GM08714 (cell line): ENCODE results near the gene NGEF.
A peak's percentile ranks its signal among the peaks of the same experiment; 100 is the strongest.
"Not testable (repeated sequence)": the region's sequence is repeated elsewhere in the genome, so short reads cannot be mapped to it uniquely, and the experiment has no call there.

Source experiments
- H3K4me3 ChIP-seq: fragments of 200-500 bp; sonication (Bioruptor generic); 2 replicates; pipeline ENCODE4 v1.5.1; 2014; ENCODE audit warnings: mild to moderate bottlenecking, low read length, inconsistent platforms
- ZNF274 ChIP-seq: IDR thresholded peaks from 2 replicates; pipeline ENCODE4 v1.6.1; 2012; ENCODE audit warnings: mild to moderate bottlenecking, low read depth, low read length

Gene NGEF, protein sequence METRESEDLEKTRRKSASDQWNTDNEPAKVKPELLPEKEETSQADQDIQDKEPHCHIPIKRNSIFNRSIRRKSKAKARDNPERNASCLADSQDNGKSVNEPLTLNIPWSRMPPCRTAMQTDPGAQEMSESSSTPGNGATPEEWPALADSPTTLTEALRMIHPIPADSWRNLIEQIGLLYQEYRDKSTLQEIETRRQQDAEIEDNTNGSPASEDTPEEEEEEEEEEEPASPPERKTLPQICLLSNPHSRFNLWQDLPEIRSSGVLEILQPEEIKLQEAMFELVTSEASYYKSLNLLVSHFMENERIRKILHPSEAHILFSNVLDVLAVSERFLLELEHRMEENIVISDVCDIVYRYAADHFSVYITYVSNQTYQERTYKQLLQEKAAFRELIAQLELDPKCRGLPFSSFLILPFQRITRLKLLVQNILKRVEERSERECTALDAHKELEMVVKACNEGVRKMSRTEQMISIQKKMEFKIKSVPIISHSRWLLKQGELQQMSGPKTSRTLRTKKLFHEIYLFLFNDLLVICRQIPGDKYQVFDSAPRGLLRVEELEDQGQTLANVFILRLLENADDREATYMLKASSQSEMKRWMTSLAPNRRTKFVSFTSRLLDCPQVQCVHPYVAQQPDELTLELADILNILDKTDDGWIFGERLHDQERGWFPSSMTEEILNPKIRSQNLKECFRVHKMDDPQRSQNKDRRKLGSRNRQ

DNA sequence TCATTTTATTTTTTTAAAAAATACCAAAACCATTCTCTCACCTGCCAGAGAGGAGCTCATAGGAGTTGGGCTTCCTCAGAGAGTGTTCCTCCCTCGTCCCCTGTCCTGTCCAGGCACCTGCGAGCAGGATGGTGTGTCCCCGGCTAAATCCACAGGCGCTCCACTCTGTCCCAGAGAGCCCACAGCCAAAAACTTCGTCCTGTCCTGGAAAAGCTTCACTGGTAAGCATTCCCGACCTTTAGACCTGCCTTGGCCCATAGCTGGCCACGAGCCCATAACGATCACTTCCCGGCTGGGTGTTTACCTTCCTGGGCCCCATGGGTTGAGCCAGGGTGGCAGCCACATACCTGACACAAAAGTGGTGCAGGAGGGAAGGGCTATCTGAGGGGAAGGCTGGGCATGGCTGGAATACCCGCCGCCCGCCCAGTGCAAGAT lies at the start of gene NGEF:
TSS of gene NGEF (minus strand) at position 230 of the 435 bp plus-strand sequence. CDS start 38,366 bp downstream, outside the sequence.
- no peak for TF ChIP-seq ZNF274
- no peak within 1 kb of the TSS for H3K4me3 ChIP-seq

DNA sequence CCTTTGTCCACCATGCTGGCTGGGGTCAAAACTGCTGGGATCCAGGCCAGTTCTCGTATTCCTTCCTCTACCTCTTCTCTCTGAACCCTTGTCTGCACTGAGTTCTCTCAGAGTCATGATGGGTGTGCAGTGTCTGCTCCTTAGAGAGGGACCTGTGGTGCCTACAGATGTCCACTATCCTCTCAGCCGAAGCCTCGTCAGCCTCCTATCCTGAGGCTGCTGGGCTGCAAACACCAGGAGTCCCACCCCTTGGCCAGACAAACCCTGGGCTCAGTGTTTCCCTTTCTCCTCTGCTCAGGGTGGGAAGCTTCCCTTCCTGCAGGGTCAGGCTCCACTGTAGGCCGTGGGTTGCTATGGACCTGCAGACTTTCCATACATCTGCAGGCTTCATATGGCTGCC lies 49.4 kb upstream of the NGEF start:
- TF ChIP-seq ZNF274 = no peak
- H3K4me3 ChIP-seq = peak overlapping the region; percentile 73

DNA sequence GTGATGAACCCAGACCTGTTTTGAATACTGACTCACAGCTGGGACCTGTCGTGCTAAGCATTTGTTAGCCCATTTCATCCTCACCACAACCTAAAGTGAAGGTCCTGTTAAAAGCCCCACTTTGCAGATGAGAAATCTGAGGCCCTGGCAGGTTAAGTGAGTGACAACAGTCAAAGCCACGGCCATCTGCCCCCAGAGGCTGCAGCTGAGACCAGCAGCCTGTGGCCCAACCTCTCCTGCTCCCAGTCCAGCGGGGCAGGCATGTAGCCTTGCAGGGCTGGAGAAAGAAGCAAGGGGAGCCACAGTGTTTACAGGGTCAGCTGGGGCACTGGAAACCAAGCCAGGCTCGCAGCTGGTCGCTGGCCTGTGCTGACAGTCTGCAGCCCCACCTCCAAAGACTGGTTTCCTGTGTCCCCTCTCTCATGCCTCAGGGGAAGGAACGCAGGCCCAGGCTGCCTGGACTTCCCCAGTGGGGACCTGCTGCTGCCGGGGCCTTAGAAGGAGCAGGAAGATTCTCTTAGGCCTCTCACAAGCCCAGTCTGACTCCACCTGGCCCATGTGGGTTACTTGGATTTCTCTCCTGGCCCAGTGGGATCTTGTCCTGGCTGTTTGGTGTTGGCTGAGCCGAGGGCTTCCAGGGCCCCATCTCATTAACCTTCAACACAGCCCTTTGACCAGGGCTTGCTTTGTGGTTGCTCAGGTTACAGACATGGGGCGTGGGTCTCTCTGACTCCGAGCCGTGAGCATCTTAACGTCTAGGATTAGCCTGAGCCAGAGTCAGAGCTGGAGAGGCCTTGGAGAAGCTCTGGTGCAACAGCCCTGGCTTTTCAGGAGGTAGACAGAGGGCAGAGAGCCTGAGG lies 48.8 kb upstream of the NGEF start:
- peak overlapping the region; percentile 73 for H3K4me3 ChIP-seq
- no peak for TF ChIP-seq ZNF274

DNA sequence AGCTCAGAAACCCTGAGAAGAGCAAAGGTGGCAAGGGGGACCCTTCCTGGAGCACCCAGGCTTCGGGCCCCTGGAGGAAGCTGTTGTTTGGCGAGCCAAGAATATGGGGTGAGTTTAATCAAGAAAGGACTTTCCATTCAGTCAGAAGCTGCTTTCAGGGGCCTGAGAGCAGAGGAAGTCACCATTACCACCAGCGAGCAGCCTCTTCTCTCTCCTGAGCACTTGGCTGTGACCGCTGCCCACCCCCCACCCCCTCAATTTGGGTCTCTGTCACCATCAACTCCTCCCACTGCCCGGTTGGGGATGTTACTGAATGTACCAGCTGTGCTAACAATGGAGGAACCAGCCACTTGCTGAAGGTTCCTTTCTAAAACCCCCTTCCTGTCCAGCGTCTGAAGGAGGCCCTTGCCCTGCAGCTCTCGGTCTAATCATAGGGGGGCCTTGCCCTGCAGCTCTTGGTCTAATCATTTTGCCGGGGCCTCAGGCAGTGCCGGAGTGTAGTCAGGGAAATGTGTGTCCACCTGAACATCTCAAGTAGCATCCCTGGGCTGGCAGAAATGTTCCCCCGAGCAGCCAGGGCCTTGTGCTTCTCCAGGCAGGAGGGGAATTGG lies 48.0 kb upstream of the NGEF start:
- H3K4me3 ChIP-seq = peak overlapping the region; percentile 73
- no peak for TF ChIP-seq ZNF274

DNA sequence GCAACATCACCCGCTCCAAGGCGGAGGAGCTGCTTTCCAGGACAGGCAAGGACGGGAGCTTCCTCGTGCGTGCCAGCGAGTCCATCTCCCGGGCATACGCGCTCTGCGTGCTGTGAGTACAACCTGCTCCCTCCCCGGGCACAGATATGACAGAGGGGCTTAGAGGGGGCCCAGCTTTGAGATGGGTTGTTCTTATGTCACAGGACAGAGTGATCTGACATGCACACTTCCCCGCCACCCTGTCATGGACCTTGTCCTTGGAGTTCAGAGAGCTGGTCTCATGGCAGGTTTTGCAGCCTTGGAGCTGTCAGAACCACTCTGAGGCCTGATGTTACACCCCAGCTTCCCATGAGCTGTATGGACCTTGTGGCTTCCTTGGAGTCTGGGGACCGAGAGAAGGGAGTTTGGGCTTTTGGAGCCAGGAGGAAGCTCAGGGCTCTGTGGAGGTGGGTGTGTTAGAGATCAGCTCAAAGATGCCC lies 47.5 kb upstream of the NGEF start:
- peak overlapping the region; percentile 73 for H3K4me3 ChIP-seq
- no peak for TF ChIP-seq ZNF274

DNA sequence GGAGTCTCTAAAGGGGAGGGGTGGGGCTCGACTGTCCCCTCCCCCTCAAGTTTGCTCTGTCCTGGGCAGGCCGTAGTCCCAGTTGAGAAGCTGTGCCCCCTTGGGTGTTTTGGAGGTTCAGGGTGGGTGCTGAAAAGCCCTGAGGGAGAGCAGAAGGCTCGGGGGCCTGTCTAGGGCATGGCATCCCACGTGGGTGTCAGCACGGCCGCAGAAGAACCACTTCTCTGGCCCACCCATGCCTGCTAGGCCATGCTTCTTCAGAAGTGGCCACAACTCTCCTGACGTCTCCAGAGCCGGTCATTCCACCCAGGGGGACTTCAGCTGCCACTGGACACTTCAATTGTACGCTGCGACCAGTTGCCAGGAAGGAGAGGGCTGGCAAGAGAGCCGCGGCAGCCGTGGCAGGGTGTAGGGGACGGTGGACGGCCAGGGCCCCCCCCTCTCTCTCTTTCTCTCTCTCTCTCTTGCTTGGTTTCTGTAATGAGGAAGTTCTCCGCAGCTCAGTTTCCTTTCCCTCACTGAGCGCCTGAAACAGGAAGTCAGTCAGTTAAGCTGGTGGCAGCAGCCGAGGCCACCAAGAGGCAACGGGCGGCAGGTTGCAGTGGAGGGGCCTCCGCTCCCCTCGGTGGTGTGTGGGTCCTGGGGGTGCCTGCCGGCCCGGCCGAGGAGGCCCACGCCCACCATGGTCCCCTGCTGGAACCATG lies 46.9 kb upstream of the NGEF start, which contains the start of gene INPP5D:
TSS of gene INPP5D (plus strand) at position 546 of the 704 bp plus-strand sequence. CDS start at position 683, 137 bp downstream.
- no peak for TF ChIP-seq ZNF274
- H3K4me3 ChIP-seq = peak within 1 kb of the TSS; percentile 73

DNA sequence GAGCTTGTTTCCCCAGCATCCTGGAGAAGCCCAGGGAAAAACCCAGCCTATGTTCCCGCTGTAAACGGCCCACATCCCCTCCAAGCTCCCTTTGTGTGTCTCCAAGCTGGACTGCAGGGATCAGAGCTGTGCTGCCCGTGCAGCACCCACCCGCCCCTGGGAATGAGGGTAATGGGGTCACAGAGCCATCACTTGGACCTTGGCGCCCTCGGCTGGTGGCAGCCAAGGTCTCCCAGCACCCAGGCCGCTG lies 46.4 kb upstream of the NGEF start:
- H3K4me3 ChIP-seq = peak overlapping the region; percentile 73; the same call in 1 of the 2 replicates

DNA sequence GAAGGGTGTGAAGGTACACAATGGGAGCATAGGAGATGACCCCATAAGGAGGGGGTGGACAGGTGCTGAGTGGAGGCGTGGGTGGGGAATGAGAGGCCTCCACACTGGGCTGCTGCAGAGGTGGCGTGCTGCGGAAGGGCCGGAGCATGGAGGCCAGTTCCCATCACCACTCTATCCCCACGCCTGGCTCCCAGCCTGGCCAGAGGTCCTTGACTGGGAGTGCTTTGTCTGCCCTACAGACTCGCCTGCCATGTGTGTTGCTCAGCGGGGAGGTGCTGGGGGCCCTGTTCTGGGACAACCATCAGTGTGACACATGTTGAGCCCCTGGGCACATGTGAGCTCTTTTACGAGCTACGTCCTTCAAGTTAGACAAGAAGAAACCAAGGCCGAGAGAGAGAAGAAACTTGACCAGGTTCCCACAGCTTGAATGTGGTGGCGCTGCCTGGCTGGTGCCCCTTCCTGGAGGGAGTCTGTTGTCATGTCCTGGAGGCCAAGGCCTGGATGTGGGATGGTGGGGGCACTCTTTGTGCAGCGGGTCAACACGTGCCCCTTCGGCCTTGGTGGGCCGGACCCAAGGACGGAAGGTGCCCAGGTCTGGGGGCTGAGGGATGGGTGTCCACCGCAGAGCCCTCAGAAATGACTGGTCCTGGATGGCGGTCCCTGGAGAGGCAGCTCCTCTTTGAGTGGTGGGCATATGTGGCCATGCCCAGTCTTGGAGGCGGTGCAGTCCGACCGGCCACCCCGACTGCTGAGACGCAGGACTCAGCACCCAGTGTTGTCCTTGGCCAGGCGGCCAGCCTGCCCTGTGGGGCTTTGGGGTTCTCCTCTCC lies 45.9 kb upstream of the NGEF start:
- no peak overlapping the region; the same call in 1 of the 2 replicates for H3K4me3 ChIP-seq
- no peak for TF ChIP-seq ZNF274

More for the DNA sequence above, 46.4 kb upstream of the NGEF start:
- TF ChIP-seq ZNF274 = no peak

DNA sequence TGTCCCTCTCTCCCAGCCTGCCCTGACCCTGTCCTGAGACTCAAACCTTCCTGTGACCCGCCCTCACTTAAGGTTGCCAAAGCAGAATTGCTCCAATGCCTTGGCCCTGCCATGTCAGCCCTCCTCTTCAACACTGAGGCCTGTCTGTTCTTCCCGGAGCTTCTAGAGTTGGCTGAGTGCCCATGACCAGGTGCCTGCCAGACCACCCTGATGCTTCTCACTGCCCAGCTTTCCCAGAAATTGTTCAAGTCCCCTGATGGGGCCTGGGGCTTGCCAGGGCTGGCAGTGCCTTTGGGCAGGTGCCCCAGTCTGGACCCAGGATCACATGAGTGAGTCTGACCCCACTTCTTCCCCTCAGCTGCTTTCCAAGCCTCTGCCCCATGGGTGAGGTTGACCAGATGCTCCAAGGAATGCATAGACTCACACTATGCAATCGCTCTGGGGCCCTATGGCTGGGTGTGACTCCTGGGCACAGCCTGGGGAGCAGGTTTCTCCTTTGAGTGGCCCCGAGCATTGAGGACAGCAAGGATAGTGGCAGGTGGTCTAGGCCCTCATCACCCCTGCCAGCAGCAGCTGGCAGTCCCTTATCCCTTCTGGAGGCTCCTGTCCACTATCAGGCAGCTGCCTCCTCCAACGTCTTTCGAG lies 44.0 kb upstream of the NGEF start:
- no peak overlapping the region for H3K4me3 ChIP-seq
- TF ChIP-seq ZNF274 = no peak

DNA sequence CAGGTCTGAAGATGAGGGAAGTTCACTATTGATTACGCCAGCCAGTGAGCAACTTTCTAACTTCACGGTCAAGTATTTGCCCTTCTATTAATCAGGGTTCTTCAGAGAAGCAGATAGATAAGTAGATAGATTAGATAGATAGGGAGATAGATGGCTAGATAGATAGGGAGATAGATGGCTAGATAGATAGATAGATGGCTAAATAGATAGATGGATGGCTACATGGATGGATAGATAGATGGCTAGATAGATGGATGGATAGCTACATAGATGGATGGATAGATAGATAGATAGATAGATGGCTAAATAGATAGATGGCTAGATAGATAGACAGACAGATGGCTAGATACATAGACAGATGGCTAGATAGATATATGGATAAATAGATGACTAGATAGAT lies 42.3 kb upstream of the NGEF start:
- TF ChIP-seq ZNF274 = no peak
- H3K4me3 ChIP-seq = no peak overlapping the region

DNA sequence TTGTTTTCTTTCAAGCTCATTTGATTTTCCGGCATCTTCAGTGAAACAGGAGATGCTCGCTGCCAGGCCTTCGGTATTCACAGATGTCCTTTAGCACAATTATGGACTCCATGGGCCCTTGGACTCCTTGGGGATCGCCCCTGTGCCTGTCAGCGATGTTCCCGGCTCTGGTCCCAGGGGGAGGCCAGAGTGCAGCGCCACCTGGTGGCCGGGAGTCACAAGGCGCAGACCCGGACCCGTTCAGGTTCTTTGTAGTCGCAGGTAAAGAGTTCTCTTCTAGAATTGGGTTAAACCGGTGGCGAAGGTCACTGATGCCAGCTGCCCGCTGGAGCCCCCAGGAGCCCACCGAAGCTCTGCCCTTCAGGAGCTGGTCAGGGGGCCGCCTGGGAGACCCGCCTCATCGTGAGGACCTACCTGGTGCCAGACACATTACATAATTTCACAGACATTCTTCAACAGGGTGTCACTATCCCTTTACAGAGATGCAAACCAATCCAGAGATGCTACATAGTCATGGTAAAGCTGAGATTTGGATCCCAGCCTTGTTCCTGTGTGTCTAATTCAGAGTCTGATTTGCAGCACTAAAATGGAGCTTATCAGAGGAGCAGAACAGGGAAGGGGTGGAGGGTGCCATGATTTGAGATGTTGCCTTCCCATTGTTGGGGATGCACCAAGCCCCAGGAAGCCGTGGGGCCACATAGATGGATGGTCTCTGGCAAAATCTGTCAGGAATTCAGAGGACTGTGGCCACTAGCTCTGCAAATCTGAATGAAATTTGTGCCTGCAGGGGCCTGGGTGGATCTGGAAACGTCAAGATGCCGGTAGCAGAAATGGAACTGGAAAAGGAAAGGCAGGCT lies 41.1 kb upstream of the NGEF start:
- no peak for TF ChIP-seq ZNF274

DNA sequence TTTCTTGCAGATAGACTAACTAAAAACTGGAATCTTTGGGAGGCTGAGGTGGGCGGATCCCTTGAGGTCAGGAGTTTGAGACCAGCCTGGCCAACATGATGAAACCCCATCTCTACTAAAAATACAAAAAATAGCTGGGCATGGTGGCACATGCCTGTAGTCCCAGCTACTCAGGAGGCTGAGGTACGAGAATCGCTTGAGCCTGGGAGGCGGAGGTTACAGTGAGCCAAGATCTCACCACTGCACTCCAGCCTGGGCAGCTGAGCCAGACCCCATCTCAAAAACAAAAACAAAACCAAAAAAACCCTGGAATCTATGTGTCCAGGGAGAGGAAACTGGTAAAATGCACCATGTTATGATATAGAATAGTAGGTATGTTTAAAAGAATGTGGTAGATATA lies 39.5 kb upstream of the NGEF start:
- not testable (repeated sequence) for H3K4me3 ChIP-seq

More for the DNA sequence above, 41.1 kb upstream of the NGEF start:
- no peak overlapping the region for H3K4me3 ChIP-seq
